Stimulated activated CD8-positive, alpha-beta memory T cell treated with anti-CD3 and anti-CD28 coated beads, Interleukin-15, amount 100 ng/mL, for 48 hours (primary cell): Measurements from ENCODE around the gene DPF3.

Source experiments
- DNase-seq, 2 donors: peaks; one replicate each; pipeline ENCODE4 v3.0.0-alpha.2; 2020; ENCODE audit warnings: low read depth in 2 of 2

The DPF3 gene

DNA sequence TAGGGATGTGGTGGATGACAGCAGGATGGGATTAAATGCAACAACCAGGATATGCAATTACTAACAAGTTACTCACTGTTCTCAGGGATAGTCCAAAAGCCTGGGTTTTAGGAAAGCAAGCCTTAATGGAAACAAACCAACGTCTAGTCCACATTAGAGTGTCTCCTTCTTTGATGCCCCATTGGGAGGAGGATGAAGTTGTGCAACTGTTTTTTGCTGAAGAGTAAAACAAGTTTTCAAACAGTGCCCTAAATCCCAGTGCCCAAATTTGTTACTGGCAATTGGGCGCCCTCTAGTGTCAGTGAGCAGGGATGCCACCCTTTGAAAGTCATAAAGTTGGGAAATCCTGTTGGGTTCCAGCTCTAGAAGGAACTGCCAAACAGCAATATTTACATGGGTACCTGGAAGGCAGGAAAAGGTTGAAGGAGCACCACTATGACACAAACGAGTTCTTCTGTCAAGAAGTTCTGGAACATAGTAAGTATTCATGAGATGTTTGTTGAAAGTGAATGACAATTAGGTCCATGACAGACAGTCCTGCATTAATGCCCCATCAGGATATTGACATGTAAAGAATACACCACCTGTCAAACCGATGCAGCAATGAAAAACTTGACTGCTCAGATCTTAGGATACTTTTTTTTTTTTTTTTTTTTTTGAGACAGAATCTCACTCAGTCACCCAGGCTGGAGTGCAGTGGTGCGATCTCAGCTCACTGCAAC lies 11.1 kb upstream of the DPF3 start:
- no peak for DNase-seq

DNA sequence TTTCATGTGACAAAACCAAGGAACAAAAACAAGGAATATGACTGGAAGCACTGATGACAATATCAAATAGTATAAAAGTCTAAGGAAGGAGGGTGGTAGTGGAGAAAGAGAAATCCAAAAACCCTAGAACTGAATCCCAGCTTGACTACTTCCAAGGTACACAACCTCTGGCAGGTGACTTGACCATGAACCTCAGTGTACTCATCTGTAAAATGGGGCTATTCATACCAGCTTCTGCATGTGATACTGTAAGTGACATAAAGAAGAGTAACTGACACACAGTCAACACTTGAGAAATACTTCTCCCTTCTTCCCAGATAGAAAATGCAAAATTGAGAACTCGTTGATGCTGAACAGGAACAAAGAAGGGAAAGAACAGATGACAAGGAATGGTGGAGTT lies 10.3 kb upstream of the DPF3 start:
- DNase-seq, result no peak

DNA sequence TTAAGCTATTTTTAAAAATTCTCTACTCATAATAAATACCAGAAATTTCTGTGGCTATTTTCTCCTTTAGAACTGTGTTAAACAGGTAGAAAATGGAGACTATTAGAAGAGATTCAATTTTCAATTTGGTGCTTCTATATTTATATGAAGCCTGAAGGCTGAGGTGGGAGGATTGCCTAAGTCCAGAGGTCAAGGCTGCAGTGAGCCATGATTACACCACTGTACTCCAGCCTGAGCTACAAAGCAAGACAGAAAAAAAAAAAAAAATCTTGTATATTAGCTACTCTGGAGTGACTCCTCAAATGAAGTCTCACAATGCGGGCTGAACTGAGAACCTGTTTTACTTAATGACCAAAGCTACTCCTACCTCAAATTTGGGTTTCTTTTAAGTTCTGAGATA lies 9.8 kb upstream of the DPF3 start:
- no peak for DNase-seq

DNA sequence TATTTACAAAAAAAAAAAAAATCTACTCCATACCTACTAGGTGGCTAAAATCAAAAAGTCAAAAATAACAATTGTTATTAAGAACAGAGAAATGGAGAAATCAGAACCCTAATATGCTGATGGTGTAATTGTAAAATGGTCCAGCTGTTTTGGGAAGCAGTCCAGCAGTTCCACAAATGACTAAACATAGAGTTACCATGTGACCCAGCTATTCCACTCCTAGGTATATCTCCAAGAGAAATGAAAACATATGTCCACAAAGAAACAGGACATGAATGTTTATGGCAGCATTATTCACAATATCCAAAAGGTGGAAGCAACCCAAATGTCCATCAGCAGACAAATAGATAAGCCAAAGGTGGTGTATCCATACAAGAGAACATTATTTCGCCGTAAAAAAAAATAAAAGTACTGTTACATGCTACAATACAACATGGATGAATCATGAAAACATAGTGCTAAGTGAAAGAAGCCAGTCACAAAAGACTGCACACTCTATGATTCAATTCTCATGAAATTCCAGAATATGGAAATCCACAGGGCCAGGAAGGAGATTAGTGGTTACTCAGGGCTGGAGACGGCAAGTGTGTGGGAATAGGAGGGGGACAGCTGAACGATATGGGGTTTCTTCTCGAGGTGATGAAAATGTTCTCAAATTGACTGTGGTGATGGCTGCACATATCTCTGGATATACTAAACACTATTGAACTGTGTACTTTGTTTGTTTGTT lies 9.1 kb upstream of the DPF3 start:
- no peak for DNase-seq

DNA sequence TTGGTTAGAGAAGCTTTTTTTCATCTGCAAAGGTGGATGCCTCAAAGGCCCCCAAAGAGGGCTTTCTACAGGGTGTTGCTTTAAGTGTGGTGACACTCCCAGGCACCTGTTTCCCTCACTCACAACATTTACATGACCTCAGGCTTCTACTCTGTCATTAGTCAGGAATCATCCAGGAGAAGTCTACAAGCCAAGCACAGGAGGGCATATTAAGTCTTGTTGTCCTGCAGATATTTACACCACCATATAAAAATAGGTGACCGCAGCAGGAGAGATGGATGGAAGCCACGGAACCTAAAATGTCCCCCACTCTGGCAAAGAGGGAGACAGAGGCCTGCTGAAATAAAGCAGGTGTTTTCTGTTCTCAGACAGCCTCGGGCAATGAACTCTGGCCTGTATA lies 7.5 kb upstream of the DPF3 start:
- no peak for DNase-seq

DNA sequence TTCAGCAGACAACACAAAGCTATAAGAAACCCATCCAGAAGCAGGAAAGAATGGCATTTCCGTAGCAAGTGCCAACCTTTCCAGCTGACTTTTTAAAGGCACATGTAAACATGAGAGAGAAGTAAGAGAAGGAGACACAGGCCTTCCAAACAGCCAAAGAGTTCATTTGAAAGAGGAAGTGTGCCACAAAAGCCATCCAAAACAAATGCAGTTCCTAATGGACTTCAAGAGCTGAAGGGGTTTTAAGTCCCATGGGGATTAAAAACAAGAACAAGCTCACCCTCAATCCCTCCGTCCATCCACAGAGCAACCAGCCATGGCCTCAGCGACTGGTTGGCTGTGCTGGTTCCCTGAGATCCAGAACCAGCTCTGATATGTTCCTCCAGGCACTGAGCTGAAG lies 4.5 kb upstream of the DPF3 start:
- no peak for DNase-seq

DNA sequence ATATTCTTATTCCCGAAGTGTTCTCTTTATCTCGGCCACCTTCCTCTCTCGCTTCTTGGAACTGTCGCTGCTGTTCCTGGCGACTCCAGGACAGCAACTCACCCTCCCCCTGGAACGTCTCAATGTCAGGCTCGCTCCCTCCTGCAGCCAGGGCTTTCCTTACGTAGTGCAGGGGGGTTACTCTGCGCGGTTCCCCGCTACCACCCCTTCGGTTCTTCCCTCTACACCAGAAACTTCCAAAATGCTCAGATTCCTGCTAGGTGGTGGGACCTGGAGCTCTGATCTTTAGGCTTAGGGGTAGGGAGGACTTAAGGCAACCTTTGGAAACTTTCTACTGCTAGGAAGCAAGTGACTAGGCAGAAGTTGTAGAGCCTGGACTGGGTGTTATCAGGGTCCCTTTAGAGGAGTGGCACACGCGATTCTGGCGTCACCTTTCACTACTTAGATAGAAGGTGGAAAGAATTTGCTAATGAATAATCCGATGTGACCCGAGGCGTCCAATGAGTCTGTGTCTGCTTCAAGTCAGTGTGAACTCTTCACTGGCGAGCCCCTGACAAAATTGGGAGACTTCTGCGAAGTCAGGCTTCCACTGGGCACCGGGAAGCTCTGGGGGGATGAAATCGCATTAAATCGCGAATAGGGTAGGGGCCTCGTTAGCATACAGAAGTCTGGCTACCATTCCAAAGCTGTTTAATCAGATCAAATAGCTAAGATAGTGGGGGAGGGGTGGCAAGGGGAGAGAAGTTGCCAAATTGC lies 900 bp upstream of the DPF3 start:
- DNase-seq, result no peak

DNA sequence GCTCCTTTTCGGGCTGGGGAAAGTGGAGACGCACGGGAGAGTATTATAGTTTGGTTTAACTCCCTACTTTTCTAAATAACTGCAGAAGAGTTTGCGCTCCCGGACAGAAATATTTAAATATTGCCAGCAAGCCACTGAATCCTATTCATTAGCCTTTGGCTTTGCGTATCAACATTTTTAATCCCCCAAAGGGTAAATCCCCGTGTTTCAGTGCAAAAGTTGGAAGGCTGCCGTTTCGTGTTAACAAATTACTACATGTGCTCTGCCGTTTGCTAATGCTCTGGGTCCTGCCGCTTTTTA lies 372 bp upstream of the DPF3 start:
- no peak for DNase-seq

DNA sequence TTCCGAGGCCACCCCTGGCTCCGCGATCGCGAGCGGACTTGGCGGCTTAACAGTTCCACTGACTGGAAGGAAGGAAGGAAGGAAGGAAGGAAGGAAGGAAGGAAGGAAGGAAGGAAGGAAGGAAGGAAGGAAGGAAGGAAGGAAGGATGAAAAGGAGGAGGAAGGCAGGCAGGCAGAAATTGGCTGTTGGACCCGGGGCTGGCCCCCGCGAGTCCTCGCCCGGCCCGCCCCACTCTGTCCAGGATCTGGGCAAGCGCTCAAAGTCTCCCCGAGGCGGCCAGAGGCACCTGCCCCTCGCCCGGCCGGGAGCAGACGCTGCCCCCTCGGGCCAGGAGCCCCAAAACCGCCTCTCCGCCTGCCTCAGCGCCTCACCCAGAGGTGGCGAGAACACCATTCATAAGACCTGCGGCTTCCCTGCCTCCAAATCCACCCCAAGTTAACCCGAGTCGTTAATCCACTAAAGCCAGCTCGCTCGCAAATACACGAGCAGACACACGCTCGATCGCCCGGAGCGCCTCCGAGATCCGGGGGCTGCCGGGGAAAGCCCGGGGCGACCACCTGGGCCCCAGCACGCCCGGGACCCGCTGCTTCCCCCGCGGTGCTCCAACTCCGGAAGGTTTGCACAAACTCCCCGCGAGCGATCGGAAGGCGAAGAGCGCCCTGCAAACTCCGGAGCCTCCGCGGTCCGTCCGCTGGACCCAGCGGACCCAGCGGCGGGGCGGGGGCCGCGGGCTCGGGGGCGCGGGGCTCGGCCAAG lies 844 bp downstream of the DPF3 start:
- no peak for DNase-seq

DNA sequence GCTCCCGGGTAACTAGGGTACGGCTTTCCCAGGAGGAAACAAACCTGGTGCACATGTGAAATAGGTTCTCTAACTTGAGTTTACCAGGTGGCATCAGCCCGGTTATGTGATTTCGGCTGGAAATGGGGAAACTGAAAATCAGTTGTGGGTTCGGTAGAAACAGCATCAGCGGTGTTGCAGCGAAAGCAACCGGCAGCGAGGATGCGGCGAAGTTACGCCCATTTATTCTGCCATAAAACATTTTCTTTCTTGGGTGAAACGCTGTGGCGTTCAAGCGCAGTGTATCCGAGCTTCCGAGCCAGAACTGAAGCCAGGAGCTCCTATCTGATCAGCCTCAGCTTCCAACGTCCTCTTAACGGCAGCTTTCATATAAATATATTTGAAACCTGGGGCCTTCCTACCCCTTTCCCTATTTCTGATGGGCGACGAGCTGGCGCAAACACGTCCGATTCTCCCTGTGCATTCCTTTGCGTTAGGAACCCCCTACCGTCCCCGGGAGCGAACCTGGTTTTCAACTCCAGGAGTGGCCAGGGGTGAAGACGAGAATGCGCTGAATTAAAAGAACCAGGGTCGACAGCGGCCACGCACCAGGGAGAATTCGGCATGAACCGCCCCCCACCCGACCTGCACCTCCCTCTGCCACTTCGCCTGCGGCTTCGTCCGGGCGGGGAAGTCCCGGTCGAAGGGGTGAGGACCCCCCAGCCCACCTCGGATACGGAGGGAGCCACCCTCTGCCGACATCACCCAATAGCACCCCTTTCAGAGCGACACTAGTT lies 1.6 kb downstream of the DPF3 start:
- DNase-seq, result no peak

DNA sequence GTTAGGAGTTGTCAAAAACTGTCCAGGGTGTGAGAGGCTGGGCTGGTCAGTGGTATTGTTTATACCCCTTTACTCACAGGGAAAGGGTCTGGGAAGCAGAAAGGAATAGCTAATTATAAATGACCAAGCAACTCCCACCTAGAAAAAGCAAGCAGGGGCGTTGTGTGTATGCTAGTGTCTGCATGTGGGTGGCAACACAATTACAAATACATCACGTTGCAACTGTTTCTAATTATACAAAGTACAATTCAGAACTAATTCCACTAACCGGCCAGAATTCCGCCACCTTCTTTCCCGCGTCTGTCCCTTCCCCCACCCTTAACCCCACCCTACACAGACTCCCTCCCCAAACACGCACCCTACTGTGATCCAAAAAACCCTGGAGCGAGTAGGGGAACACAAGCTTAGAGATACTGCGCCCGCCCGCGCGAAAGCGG lies 2.2 kb downstream of the DPF3 start:
- no peak for DNase-seq

DNA sequence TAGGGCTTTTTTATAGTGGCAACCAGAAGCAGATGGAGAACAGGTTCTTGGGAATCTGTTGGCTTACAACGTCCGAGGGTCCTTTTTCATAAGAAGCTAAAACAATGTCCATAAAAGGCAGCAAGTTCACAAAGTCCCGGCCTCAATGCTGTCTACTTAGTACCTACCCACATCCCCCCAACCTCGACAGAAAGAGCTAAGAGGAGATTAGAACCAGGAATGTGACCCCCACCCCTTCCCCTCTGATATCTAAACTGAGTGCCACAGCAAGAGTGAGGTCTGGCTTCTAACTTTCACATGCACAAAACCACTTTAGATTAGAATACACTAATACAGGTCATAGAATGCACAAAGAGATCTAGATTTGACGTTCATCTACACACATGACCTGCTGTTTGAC lies 4.5 kb downstream of the DPF3 start:
- DNase-seq, result no peak

DNA sequence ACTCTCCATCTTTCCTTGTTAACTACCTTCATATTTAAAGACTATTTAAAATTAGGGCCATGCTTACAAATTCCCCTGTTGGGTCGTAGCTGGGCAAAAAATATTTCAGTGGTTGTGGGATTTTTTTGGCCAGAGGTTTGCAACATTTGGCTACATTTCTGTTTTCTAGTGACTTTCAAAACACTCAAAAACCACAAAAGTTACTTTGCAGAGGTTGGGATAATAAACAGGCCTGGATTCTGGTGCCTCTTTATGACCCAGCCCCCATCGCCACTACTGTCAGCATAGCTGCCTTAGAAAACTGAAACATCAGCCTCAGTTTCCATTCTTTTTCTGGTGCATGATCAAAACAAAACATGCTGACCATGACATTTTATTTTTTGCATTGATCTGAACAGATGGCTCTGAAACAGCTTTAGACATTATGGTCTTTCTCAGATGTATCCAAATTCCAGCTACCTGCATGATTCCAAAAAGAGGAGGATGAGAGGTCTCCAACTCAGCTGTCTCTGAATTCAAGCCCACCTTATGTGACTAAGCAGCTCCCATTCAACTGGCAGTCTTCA lies 5.2 kb downstream of the DPF3 start:
- DNase-seq, result no peak

DNA sequence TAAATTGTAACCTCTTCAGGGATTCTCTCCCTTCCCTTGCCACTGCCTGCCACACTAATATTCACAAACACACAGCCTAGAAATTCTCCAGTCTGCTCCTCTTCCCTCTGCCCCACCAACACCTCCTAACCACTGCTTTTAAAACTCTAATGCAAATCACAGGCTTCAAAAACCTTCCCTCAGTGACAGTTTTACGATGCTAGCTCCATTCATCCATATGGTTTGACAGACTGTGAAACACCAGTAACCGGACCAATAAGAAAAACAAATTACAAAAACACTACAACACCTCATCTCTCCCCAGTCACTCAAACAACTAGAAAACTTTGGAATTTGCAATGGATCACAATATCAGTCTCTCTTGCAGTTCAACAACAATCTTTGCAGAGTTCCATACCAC lies 5.7 kb downstream of the DPF3 start:
- no peak for DNase-seq

DNA sequence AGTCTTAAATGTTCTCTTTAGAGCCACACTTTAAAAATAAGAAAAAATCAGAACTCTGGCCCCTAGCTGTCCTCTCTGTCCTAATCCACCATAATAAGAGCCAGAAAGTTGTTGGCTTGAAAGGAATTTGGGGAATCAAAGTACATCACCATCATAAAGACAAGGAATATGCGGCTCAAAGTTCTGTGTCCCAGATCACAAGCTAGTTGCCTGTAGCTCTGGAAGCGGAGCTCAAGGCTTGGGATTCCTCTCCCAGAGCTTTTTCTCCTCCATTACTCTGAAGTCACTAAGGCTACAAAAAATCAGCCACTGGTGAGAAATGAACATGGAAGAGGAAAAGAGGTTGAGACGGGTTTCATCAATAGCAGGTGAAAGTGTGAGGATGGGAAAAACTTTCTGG lies 6.4 kb downstream of the DPF3 start:
- no peak for DNase-seq

DNA sequence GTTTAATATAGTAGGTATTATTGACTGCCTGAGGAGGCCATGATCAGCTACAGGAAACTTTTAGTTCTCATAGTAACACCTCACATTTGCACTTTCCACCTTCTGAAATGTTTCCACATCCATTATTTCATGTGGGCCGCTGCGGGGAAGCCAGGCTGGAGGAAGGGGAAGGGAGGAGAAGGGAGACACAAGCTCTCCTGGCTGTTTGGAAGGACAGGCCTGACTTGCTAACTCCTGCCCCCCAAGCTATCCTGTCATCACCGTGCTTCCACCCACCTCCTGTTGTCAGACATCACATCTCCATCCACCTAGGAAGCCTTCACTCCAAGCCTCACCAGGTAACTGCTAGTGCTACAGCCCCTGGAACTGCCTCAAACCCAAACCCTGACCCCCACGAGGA lies 9.5 kb downstream of the DPF3 start:
- DNase-seq, result no peak

DNA sequence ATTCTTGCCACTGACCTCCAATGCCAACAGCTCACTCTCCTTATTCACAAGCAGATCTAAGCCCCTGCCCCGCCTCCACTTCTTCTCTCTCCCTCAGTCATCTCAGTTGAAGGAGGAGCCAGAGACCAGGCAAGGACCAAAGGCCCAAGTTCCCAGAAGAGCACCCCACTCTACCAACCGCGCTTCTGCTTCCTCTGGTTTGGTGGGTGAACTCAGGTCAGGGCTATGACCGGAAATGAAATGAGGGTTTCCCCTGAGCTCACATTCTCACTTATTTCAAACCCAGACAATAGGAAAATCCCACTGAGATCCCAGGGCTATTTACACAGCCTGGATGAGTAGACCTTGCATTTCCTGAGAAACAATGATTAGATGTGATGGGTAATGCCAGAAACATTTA lies 9.9 kb downstream of the DPF3 start:
- DNase-seq, result peak in 1 of 2 donors; percentile 5

DNA sequence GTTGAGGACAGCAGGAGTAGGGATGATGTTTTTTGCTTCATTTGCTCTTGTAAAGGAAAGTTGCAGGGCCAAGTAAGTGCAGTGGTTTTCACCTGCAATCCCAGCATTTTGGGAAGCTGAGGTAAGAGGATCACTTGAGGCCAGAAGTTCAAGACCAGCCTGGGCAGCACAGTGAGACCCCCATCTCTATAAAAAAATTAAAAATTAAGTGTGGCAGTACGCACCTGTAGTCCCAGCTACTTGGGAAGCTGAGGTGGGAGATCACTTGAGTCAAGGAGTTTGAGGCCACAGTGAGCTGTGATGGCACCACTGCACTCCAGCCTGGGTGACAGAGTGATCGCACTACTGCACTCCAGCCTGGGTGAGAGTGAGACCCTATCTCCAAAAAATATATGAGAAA lies 10.8 kb downstream of the DPF3 start:
- no peak for DNase-seq

DNA sequence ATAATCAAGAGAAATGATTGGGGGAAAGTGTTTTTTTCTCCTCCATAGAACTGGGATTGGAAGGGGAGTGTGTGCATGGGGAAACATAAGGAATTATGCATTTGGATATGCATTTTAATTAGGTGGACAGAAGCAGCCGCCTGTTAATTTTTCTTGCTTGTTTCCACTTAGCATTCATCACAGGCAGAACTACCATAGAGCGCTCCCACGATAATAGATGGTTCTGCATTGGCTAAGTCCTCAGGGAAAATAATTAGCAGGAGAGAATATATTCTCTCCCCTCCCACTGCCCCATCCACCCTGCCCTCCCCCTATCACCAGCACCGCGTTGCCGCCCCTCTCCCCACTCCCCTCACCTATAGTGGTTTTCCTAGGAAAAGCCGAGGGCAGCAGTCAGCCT lies 11.4 kb downstream of the DPF3 start:
- no peak for DNase-seq

DNA sequence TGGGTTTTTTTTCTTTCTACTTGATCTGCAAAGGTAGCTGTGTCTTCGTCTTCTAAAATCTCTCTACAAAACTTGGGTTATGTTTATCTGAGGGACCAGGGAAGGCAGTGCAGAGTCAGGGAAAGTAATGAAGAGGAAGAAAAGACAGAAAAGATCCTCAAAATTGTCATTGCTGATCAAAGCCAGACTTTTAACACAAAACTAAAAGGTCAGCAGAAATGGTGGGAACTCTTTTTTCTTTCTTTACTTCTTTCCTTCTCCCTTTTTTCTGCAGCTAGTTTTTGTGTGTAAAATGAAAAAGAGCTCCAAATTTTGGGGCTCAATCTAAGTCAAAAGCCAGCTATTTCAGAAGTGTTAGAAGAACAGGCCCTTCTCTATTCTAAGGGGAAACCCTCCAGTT lies 11.9 kb downstream of the DPF3 start:
- DNase-seq, result no peak

DNA sequence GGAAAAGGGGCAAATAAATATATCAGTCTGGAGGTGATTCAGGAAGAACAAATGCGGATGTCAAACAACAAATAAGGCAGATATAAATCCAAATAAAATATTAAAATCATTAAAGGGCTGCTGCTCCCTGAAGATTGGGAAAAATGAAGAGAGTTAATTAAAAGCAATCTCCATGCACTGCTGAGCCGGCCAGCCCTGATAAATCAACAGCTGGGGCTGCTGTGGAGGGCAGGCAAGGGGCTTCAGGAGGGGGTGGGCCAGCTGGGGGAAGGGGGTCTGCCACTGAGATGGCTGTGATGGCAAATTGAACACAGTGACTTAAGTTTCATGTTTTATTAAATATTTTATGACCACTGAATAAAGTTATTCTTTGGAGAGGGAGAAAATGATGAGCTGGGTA lies 12.4 kb downstream of the DPF3 start:
- DNase-seq, result no peak
